ENCODE measurements around the gene UBE2G2.

The UBE2G2 gene

GRCh38 chr21:44816761-44817505 lies 15.3 kb upstream of the UBE2G2 start:
- no peak for DNase-seq (ENCODE audit: low read depth in 2 of 3, low spot score in 2 of 3)

DNA sequence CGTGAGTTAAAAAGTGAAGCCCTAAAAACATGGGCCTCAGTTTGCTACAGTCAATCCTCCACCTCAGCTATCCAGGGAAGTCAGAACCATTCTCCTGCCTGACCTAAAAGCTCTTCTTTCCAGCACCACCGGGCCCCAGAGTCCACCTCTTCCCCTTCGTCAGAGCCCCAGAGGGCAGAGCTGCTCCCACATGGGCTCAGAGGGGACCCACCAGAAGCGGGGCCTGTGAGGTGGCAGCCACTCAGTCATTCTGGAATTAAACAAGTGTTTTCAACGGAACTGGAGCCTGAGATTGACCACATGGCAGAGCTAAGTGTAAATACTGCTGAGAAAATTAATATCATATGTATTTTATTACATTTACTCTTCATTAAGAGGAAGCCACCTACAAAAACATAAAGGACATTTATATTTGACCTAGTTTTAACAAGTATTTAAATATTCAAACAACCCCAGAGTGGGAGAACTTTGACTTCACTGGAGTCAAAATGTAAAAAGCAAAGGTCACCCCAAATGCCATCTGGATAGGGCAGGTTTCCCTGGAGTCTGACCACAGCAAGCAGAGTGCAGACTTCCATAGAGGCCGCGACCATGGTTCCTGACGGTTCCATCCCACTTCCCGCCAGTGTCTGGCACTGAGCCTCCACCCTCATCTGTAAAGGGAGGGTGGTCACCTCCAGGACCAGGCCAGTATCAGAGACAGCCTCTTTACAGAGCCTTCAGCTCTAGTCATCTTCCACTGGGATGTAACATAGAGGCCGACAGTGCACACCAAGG lies 14.4 kb upstream of the UBE2G2 start:
- DNase-seq (ENCODE audit: low read depth in 2 of 3, low spot score in 2 of 3) = no peak

DNA sequence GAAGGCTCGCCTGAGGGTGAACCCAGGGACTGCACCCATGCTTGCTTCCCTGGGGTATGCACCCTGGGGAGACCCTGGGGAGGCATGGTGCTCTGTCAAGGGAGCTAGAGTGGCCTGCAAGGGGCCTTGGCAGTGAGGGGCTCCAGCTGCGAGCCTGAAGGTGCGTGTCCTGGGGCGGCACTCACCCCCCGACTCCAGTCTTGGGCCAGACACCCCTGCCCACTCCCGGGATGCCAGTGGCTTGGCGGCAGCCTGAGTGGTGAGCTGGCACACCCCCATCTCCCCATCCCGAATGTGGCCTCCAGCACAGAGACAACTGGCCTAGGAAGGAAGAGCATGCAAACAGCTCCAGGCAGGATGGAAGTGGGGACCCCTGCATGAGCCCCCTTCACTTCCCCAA lies 13.6 kb upstream of the UBE2G2 start:
- no peak for DNase-seq (ENCODE audit: low read depth in 2 of 3, low spot score in 2 of 3)

GRCh38 chr21:44814498-44815023 lies 12.9 kb upstream of the UBE2G2 start:
- no peak for DNase-seq (ENCODE audit: low read depth in 2 of 3, low spot score in 2 of 3)

DNA sequence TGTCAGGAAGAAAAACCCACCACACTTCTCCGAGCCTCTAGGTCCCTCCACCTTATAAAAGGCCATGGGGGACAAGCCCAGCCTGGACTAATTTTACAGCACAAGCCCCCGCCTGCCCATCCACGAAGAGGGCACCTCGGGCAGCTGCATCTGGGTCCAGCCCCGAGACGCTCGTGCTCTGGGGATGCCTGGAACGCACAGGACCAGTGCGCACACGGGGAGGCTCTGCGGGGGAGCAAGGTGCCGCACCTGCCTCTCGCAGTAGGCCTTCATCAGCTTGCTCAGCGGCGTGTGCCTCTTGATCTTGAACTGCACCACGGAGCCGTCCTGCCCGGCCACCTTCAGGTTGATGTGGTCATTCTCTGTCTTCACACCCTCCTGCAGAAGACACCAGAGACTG lies 12.1 kb upstream of the UBE2G2 start:
- DNase-seq (ENCODE audit: low read depth in 2 of 3, low spot score in 2 of 3) = no peak

DNA sequence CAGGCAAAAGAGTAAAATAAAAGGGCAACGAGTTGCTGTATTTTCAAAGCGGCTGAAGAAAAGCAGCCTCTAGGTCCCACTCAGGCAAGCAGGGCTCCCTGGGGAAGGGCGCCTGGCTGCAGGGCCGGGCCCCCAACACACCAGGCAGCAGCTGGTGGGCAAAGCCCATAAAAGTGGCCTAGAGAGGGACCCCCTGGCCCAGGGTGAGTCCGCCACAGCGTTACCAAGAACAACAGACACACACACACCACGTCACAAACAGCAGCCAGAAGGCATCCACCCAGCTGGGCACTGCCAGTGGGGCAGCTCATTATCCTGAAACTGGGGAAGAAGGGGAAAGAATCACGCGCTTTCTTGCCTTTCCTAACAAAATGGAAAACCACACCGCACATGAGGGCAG lies 11.5 kb upstream of the UBE2G2 start:
- no peak for DNase-seq (ENCODE audit: low read depth in 2 of 3, low spot score in 2 of 3)

- no peak for DNase-seq (ENCODE audit: low read depth in 2 of 3, low spot score in 2 of 3)
Measured at GRCh38 chr21:44812640-44813039, 11.0 kb upstream of the UBE2G2 start.

GRCh38 chr21:44810779-44811178 lies 9.2 kb upstream of the UBE2G2 start:
- DNase-seq (ENCODE audit: low read depth in 2 of 3, low spot score in 2 of 3) = no peak

DNA sequence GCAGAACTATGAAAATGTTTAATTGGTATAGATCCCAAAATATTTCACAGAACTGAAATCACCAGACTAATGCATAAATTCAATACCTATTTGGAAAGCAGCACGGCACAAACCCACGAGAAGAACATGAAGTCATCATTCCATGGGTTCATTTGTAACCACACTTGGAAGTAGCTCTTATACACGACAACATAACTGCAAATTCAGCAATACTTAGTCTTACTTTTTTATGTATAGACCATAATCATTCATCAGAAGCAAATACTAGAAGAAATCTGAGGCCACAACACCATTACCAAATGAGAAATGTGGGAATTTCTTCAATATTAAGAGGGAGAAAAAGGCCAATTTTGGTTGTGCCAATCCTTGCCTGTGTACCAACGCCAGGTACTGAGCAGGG lies 4.2 kb upstream of the UBE2G2 start:
- DNase-seq (ENCODE audit: low read depth in 2 of 3, low spot score in 2 of 3) = no peak

DNA sequence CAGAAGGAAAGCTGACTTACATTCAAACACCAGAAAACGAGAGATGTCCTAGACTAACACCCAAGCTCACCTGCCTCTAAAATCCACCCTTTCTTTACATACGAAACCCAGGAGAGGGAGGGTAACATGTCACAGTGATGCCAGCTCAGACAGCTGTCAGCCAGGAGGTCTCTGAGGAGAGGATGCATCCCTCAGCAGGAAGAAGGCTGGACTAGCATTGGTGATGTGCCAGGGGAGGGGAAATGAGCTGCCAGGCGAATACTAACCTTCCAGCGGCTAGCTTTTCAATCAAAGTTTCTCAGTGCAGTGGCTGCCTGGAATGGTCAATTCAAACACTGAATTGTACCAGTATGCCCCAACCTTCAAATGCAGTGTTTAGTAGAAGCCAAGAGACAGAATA lies 3.6 kb upstream of the UBE2G2 start:
- no peak for DNase-seq (ENCODE audit: low read depth in 2 of 3, low spot score in 2 of 3)

GRCh38 chr21:44804762-44805161 lies 3.1 kb upstream of the UBE2G2 start:
- DNase-seq (ENCODE audit: low read depth in 2 of 3, low spot score in 2 of 3) = no peak

- DNase-seq (ENCODE audit: low read depth in 2 of 3, low spot score in 2 of 3) = no peak
Measured at GRCh38 chr21:44803651-44804050, 2.0 kb upstream of the UBE2G2 start.

DNA sequence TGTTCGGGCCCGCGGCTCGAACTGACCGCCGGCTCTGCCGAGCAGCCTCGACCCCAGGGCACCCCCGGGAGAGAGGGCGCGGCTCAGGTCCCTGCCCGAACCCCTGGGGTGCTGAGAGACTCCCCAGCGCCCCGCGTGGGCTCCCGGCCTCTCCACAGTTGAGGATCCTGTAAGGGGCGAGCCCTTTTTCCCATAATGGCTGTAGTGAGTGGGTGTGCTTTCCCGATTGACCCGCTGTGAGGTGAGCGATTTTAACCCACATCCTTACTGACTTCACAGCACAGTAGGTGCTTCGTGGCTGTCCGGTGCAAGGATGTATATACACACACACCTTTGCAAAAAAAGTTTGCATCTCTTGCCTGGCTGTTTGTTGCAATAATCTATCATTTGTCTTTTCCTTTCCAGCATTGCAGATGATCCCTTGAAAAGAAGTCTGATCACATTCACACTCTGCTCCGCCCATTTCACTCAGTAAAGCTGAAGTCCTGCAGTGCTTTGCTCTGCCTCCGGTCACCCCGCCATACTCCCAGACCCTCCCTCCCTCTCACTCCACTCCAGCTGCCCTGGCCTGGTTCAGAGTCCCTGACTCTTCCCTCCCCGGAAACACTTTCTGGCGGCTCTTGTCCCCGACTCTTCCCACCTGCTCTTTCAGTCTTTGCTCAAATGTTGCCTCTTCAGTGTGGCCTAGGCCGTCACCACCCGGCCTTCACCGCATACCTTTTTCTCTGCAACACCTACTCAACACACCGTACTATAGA lies 955 bp upstream of the UBE2G2 start:
- DNase-seq (ENCODE audit: low read depth in 2 of 3, low spot score in 2 of 3) = no peak

DNA sequence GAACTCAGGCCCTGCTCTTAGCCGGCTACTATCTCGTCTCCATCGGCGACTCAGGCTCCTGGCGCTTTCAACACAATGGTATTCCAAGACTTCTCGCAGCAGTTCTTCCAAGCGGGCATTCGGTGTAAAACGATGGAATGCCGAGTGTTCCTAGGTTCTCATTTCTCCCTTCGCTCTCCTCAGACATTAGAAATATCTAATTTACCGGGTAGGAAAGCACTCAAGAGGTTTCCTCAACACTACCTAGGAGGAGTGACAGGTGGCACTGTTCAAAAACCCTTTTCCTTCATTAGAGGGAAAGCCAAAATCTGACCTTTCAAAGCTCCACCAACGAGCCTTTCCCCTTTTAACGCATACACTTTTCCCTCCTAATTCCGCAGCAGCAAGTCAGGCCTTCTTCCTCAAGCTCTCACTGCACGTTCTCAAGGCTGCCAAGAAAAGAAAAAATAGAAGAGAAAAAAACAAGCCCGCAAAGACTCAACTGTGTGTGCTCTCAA lies 601 bp downstream of the UBE2G2 start:
- no peak for DNase-seq (ENCODE audit: low read depth in 2 of 3, low spot score in 2 of 3)

- DNase-seq (ENCODE audit: low read depth in 2 of 3, low spot score in 2 of 3) = no peak
Measured at GRCh38 chr21:44800103-44800502, 1.5 kb downstream of the UBE2G2 start.

DNA sequence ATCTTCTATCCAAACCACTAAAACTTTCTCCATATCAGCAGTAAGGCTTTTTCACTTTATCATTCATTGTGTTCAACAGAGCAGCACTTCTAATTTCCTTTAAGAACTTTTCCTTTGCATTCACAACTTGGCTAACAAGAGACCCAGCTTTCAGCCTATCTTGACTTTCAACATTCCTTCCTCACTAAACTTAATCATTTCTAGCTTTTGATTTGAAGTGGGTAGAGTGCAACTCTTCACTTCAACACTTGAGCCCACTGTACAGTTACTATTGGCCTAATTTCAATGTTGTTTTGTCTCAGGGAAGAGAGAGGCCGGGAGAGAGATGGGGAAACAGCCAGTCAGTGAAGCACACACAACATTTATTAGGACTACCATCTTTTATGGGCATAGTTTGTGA lies 2.0 kb downstream of the UBE2G2 start:
- no peak for DNase-seq (ENCODE audit: low read depth in 2 of 3, low spot score in 2 of 3)

- no peak for DNase-seq (ENCODE audit: low read depth in 2 of 3, low spot score in 2 of 3)
Measured at GRCh38 chr21:44797775-44798174, 3.8 kb downstream of the UBE2G2 start.

DNA sequence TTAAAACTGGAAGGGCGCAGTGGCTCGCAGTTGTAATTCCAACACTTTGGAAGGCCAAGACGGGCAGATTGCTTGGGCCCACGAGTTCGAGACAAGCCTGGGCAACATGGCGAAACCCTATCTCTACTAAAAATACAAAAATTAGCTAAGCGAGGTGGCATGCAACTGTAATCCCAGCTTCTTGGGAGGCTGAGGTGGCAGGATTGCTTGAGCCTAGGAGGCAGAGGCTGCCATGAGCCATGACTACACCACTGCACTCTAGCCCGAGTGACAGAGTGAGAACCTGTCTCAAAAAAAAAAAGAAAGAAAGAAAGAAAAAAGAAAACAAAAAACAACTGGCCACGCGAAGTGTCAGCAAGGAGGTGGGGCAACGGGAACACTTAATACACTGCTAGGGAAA lies 6.3 kb downstream of the UBE2G2 start:
- no peak for DNase-seq (ENCODE audit: low read depth in 2 of 3, low spot score in 2 of 3)

- no peak for DNase-seq (ENCODE audit: low read depth in 2 of 3, low spot score in 2 of 3)
Measured at GRCh38 chr21:44793592-44794374, 7.8 kb downstream of the UBE2G2 start.

DNA sequence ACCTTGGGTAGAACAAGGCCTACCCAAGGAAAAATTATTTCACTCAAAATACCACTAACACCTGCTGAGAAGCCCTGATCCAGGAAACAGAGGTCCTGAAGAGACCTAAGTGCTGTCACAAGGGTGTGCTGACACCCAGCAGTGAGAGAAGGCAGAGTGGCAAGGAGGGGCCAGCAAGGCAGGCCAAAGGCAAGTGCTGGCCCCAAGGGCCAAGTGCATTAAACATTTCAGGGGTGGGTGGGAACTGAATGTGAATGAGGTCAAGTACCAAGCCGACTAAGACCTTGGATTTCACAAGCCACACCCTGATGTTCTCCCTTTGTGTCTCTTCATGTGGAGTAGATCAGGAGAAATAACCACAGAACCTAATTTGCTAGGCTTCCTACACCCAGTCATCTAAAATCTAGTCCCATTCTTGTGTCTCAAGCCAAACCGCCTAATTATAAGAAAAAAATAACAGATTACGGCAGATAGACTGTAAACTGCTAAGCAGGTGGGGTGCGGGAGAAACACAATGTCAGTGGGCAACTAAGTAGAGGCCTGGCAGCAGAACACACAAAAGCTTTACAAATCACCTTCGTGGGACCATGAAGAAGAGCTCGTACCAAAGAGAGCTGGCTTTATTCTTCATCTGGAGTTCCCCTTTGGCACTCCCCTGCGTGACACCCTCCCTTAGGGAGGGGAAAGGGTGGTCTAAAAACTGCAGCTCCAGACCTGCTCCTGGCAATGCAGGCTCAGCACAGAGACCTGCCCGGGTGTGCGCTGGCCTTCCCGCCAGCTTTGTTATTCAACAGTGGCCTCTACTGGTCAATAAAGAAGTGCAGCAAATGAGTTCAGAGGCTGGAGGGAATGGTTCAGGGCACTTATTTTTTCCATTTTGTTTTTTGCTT lies 8.7 kb downstream of the UBE2G2 start:
- no peak for DNase-seq (ENCODE audit: low read depth in 2 of 3, low spot score in 2 of 3)

All from activated CD8-positive, alpha-beta memory T cell treated with anti-CD3 and anti-CD28 coated beads for 48 hours (primary cell).